Measurements from ENCODE around the gene CUX1.
"Not testable (repeated sequence)": the region's sequence is repeated elsewhere in the genome, so short reads cannot be mapped to it uniquely, and the experiment has no call there.

The CUX1 gene

GRCh38 chr7:102146122-102146521 lies 328.7 kb downstream of the CUX1 start:
- DNase-seq (ENCODE audit: low spot score): no peak

DNA sequence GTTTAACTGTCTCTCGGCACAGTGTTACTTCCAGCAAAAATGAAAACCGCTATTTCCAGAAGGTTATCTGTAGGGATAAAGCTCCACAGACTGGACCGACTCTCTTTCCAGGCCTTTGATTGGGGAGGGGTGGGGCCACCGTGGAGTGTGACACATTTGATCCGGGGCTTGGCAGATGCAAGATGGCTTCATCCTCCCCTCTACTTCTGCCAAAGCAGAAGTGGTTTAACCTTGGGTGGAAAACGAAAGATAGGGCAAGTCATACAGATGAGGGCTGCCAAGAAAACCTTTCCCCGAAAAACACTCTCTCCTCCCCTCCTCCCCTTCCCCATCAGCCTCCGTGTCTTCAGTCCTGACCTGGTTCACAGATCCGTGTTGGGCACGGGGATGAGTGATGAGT lies 329.6 kb downstream of the CUX1 start:
- DNase-seq (ENCODE audit: low spot score): no peak

GRCh38 chr7:102148799-102149198 lies 331.4 kb downstream of the CUX1 start:
- no peak for DNase-seq (ENCODE audit: low spot score)

- no peak for DNase-seq (ENCODE audit: low spot score)
Observed at GRCh38 chr7:102149416-102149815, 332.0 kb downstream of the CUX1 start.

- DNase-seq (ENCODE audit: low spot score): no peak
Observed at GRCh38 chr7:102150266-102150665, 332.8 kb downstream of the CUX1 start.

DNA sequence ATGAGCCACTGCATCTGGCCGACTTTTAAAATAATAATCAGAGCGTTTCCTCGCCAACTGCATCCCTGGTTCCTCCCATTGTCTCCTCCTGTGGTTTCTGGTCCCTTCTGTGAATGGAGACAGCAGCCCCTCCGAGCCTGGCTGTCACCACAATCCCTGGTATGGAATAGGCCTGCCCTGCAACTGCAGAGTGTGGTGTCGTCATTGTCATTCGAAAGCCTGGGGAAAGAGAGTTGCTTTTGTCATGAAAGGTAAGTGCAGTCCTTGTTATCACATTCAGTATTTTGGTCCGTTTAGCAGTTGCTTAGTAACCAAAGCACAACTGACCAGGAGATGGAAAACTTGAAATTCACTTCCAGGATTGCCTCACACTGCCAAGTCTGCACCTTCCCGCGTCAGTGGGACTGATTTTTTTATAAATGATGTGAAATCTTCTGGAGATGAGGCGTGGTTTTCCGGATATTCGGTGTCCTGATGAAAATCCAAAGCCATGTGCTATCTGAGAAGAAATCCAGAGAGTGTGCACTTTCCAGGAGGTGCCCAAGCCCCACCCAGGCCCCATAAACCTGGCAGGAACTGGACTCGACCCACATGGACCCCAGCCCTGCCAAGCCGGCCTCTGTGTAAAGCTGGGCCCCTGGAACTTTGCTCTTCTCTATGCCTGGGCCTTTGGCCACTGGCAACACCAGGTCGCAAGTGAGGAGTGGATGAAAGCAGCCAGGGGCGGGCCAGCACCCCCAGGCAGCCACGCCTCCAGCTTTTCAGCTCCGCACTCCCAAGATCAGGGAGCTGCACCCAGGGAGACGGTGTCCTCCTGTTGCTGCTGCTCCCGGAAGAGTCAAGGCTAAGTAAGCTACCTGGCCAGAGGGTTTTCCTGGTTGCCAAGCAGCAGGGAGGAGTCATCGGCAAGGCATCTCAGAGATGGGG lies 335.5 kb downstream of the CUX1 start:
- peak; percentile 75 for DNase-seq (ENCODE audit: low spot score)

GRCh38 chr7:102153599-102153946 lies 336.1 kb downstream of the CUX1 start:
- DNase-seq (ENCODE audit: low spot score): no peak

DNA sequence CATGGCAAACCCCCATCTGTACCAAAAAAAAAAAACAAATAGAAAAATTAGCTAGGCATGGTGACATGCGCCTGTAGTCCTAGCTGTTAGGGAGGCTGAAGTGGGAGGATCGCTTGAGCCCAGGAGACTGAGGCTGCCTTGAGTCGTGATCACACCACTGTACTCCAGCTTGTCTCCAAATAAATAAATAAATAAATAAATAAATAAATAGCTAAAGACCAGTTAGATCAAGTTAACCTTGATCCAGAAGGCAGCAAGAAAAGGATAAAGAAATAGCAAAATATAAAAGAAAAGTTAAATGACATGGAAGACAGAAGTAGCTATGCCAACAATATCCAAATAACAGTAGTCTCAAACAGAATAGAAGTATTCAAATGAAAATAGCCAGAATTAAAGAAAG lies 337.0 kb downstream of the CUX1 start:
- DNase-seq (ENCODE audit: low spot score): no peak

DNA sequence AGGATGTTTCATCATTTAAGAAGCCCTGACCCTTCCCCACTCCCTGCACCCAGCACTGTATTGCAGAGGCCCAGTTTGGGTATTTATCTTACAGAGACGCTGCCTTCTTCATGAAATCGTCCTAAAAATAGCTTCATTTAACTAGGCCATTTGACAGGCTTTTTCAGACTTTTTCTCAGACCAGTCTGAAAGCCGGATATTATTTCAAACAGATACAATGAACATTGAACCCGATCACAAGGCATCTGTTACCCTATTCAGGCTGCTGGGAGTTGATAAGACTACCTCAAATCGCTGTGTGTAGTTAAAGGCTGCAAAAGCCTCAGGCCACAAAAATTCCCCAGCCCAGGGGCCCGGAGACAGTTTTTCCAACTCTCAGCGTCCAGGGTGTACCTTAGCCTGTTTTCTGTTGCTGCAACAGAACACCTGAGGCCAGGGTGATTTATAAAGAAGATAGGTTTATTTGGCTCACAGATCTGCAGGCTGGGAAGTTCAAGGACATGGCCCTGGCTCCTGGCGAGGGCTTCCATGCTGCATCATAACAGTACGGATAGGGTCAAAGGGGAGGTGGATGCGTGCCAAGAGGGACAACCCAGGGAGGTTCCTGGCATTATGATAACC lies 338.5 kb downstream of the CUX1 start:
- DNase-seq (ENCODE audit: low spot score): no peak

GRCh38 chr7:102156867-102157266 lies 339.4 kb downstream of the CUX1 start:
- no peak for DNase-seq (ENCODE audit: low spot score)

DNA sequence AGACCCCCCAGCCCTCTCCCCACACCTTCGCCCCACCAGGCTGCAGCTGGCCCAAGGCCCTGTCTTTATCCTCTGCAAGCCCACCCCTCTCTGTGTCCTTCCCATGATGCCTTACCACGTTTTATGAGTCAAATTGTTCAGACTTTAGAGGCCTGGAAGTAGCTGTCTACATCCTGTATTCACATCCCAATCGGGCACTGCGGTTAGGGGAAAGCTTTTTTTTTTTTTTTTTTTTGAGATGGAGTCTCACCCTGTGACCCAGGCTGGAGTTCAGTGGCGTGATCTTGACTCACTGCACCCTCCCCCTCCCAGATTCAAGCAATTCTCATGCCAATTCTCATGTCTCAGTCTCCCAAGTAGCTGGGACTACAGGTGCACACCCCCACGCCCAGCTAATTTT lies 347.7 kb downstream of the CUX1 start:
- DNase-seq (ENCODE audit: low spot score): no peak

- DNase-seq (ENCODE audit: low spot score): no peak
Observed at GRCh38 chr7:102167254-102167653, 349.8 kb downstream of the CUX1 start.

DNA sequence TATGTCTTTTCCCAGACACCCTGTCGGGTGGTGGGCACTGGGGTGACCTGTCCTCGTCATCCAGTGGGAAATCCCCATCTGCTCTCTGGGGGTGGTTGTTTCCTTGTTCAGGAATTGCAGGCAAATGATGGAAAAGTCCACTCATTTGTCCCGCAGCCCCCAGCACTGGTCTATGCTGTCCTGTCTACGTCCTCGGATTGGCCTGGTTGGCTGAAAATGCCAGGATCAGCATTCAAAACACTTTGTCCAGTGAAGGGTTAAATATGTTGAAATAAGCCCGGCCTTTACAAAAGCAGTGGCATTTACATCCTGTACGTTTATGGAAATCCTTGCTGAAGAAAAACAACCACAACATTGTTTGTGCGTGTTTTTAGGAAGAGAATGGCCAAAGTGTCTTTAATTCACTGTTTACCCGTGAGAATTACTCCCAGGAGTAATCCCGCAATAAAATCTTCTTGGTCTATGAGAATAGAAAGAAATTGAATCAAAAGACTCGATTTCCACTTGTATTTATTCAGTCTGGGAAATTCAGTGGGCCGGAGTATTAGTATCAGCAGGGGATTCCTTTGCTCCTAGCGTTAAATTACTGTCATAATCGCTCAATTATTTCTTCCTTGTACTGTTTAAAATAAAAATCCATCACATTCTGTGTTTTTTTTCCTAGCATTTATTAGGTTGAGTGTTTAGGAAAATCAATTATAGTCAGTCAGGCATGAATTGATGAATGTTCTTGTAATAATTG lies 352.4 kb downstream of the CUX1 start:
- no peak for DNase-seq (ENCODE audit: low spot score)

- no peak for DNase-seq (ENCODE audit: low spot score)
Observed at GRCh38 chr7:102170393-102170970, 353.1 kb downstream of the CUX1 start.

DNA sequence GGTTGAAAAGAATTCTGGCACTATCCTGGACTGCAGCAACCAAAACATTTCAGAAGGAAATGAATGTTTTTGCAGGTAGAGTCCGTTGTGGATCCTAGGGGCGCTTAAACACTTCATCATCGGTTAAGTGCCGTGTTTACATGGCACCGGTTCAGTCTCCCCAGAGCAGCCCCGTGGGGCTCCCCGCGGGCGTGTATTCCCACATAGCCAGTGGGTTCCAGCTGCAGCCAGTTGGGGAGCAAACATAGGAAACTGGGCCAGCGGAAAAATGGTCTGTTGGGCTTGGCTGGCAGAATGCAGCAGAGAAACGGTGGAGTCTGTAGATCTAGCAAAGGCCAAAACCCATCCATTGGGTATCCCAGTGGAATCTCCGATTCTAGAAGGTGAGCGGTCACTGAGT lies 356.2 kb downstream of the CUX1 start:
- no peak for DNase-seq (ENCODE audit: low spot score)

- no peak for DNase-seq (ENCODE audit: low spot score)
Observed at GRCh38 chr7:102175423-102176170, 358.2 kb downstream of the CUX1 start.

DNA sequence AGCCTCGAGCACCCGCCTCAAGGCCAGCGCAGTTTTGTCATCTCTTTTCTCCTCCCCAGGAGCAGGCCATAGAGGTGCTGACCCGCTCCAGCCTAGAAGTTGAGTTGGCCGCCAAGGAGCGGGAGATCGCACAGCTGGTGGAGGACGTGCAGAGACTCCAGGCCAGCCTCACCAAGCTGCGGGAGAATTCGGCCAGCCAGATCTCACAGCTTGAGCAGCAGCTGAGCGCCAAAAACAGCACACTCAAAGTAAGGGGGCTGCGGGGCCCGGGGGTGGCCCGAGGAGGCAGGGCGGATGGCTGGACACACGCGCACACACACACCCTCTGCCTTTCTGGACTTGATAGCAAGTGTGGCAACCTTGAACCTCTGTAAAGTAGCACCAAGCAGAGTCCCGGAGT lies 361.0 kb downstream of the CUX1 start:
- DNase-seq (ENCODE audit: low spot score): no peak

DNA sequence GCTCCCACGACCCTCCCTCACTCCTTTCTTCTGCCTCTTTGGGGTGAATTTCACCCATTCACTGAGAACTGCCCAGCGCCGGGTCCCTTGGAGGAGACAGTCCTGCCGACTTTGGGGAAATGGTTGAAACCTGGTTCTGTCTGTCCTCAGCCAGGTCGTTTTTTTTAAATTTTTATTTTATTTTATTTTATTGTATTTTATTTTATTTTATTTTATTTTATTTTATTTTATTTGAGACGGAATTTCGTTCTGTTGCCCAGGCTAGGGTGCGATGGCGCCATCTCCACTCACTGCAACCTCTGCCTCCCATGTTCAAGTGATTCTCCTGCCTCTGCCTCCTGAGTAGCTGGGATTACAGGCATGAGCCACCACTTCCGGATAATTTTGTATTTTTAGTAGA lies 363.3 kb downstream of the CUX1 start:
- no peak for DNase-seq (ENCODE audit: low spot score)

- DNase-seq (ENCODE audit: low spot score): no peak
Observed at GRCh38 chr7:102181517-102181916, 364.1 kb downstream of the CUX1 start.

- DNase-seq (ENCODE audit: low spot score): no peak
Observed at GRCh38 chr7:102182016-102182415, 364.6 kb downstream of the CUX1 start.

DNA sequence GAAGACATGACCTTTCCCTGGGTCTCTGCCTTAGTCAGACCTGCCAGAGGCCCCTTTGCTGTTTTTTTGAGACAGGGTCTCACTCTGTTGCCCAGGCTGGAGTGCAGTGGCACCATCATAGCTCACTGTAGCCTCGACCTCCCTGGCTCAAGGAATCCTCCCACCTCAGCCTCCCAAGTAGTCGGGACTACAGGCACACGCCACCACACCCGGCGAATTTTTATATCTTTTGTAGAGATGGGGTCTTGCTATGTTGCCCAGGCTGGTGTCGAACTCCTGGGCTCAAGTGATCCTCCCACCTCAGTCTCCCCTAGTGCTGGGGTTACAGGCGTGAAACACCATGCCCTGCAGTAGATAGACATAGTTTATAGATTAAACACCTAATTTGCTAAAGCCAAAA lies 366.4 kb downstream of the CUX1 start:
- not testable (repeated sequence) for DNase-seq (ENCODE audit: low spot score)

DNA sequence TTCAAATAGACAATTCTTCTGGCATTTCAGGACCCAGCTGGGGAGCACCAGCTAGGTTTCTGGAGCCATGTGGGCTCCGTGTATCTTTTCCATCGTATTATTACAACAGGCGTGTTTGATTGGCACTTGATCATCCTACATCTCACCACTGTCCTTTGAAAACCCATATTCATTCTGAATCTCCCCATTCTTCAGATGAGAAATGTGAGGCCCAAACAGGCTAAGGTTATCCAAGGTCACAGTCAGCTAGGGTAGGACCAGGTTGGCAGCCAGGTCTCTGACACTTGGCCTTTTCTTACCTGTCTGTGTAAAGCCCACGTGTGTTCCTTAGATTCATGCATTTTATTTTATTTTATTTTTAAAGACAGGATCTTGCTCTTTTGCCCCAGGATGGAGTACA lies 366.9 kb downstream of the CUX1 start:
- DNase-seq (ENCODE audit: low spot score): no peak

All from left forelimb (tissue), 1 donor.